GM19025 (cell line): ENCODE data around the gene LYPD5.

ENCODE experiments used
- ATAC-seq: cut with Tn5 transposase; IDR thresholded peaks from one replicate; pipeline ENCODE4 v1.9.1; 2021; ENCODE audit warnings: mild to moderate bottlenecking, low read depth, moderate library complexity; ENCODE audit not compliant: unreplicated experiment

LYPD5 gene

DNA sequence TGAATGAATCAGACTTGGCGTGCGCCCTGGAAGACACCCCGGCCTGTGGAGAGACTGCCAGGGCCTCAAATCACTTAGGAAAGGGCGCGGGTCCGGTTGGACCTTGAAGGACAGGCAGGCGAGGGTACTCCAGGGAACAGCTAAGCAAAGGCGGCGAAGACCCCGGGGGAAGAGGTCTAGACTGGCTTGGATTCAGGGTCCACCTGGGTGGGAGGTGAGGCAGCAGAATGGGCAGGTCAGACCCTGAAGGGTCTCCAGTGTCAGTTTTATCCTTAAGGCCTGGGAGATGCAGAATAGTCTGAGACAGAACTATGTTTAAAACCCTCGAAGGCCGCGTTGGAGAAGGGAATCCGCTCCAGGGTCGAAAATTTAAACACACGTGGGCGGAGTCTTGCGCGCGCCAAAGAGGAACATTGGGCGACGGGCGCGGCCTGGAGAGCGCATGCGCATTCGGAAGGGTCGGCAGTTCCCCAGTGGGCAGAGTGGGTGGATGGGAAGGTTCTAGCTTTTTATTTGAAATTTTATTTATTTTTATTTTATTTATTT is 46.9 kb downstream of the LYPD5 start:
- ATAC-seq, result no peak

DNA sequence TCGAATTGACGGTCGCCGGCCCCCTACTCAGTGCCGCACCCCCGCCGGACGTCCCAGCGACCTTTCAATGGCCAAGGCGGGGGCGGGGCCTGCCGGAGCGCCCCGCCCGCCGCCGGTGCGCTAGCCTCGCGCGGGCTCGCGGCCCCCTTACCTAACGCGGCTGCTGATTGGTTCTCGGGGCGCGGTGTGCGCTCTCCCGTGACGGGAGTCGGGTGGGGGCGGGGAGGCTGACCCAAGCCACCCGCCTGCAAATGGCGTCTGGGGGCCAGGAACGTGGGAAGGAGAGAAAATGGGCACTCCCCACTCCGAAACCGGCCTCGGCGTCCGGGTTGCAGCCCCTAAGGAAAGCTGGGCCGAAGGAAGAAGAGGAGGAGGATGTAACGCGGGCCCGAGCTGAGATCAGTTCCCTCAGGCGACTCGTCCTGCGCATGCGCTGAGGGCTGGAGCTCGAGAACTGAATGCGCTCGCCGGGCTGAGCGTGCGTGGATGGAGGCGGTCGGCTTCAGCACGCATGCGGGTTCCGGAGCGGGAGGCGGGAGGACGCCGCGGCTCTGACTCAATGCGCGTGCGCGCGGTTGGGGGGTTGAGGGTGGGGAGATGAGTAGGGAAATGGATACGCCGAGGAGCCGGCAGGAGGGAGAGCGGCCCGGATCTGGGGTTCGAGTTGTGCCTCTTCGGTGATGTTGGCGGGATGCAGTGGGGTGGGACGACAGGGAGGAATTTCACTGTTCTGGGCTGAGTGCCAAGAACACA is 47.6 kb downstream of the LYPD5 start, which contains the start of gene SMG9:
Gene SMG9 (minus strand): TSS at position 460 of the 753 bp plus-strand sequence. CDS start 4,221 bp downstream, outside the sequence.
- ATAC-seq, result peak; percentile 59

DNA sequence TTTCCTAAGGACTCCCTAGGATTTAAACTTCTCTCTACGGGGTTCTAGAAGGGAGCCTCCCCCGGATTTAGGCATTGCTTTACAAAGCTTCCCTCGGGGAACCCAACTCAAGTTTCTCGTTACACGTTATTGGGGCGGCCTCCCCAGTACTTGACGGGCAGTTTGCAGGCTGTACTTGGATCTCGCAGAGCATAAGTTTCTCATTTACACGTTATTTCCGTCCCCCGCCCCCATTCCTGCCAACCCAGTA is 48.1 kb downstream of the LYPD5 start:
- ATAC-seq, result no peak

DNA sequence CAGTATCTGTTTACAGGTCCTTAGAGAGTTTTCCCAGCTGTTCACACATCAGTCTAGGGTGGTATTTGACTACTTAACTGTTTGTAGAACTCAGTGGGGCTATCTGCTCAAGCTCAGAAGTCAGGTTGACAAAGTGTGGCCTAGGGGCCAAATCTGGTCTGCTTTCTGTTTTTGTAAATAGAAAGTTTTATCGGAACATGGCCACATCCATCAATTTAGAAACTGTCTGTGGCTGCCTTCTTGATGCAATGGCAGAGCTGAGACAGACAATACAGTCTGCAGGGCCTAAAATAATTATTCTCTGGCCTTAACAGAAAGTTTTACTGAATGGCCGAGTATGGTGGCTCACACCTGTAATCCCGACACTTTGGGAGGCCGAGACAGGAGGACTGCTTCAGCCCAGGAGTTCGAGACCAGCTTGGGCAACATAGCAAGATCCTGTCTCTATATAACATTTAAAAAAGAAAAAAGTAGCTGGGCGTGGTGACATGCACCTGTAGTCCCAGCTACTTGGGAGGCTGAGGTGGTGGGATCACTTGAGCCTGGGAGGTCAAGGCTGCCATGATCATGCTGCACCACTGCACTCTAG is 49.9 kb downstream of the LYPD5 start:
- no peak for ATAC-seq

GRCh38 chr19:43751466-43752220 is 50.6 kb downstream of the LYPD5 start:
- no peak for ATAC-seq

- ATAC-seq, result no peak
These were observed 52.3 kb downstream of the LYPD5 start for GRCh38 chr19:43749898-43750297.

GRCh38 chr19:43749152-43749551 is 53.1 kb downstream of the LYPD5 start:
- no peak for ATAC-seq

DNA sequence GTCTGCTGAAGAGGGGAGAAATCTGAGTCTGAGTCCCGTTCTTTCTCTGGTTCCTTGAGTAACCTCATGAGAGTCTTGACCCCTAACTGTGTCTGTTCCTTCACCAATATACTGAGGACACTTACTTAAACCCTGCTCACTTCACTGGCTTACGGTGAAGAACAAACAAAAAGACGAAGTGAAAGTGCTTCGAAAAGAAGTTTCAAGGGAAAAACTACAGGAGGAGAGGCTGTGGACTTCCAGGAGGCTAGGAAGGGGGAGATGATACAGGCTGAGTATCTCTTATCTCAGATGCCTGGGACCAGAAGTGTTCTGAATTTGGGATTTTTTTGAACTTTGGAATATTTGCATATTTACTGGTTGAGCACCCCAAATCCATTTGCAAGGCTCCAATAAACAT is 53.6 kb downstream of the LYPD5 start:
- ATAC-seq, result no peak

DNA sequence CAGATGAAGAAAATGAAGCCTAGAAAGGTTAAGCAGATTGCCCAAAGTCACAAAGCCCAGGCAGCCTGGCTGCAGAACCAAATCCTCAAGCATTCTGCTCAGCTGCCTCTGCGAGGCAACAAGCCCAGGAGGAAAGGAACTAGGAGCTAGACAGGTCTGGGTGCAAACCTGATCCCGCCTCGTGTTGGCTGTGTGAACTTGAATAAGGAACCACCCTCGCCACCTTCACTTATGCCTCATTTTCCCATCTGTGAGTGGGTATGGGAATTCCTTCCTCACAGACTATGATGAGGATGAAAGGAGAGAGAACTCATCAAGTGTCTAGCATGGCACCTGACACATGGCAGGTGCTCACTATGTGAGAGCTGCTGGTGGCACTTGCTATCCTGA is 54.0 kb downstream of the LYPD5 start:
- no peak for ATAC-seq

- ATAC-seq, result no peak
These were observed 54.6 kb downstream of the LYPD5 start for GRCh38 chr19:43747557-43748204.
